CD4-positive, alpha-beta T cell treated with Interleukin-17A for 4 hours (primary cell): ENCODE data around the gene FAM24B.

Experiments used
- DNase-seq: peaks from one replicate; pipeline ENCODE4 v3.0.0-alpha.2; 2020; ENCODE audit warnings: mixed read lengths

The FAM24B gene

DNA sequence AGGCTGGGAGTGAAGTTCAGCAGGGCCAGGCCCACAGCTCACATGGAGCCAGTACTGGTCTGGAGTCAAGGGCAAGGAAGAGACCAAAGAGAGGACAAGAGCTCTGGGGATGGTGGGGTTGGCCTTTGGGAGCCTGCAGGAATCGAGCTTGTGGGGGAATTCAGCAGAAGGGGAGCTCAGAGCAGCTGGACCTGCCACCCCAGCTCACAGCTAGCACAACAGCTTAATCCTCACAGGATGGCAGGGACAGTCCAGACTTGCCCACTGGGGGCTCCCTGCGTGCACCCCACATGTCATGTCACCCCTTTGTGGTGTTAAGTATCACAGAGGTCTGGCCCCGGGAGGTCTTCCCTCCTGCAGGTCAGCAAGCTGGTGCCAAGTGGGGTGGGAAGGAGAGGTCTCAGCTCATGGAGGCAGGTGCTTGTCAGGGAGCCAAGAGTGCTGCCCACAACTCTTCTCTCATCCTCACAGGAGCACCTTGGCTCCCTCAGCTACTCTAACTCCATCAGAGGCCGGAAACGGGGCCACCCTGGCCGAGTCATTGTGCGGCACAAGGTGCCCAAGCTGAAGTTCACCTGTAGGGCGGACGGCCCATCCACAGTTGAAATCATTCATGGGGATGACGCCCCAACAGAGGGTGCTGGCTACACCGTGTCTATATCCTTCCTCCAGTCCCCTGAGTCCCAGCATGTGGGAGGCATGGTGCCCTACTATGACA, 56.2 kb downstream of the FAM24B start:
- no peak for DNase-seq

DNA sequence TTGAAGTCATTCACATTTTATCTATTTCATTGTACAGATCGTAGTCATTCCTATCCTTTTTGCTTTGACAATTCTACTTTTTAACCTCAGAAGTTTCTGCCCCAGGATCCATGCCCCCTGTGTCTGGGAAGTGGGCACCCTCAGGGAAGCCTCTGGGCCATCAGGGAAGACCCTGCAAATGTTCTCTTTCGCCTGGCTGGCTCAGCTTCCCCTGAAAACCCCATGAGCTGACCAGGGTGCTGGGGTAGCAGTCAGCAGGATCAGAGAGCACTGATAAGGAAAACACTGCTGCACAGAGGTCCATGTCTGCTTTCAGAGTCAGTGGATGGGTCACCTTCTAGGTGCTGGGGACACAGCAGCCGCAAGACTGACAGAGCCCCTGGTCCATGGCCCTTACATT, 57.6 kb downstream of the FAM24B start:
- DNase-seq: no peak

DNA sequence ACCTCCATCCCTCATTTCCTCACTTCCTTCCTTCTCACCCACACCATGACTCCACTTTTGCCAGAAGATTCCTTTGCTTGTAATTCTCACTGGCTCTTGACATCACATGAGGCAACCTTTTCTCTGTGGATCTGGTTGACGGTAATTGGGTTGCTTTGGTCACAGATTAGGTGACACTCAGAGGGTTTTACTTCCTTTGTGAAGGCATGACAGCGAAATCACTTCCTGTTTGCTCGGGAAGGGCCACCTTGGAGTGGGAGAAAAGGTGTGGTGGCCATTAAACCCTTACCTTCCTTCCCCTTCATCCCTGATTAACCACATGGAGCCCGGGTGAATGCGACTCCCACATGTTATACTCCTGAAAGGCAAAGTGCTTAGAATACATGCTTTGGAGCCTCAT, 63.9 kb downstream of the FAM24B start:
- DNase-seq: no peak

DNA sequence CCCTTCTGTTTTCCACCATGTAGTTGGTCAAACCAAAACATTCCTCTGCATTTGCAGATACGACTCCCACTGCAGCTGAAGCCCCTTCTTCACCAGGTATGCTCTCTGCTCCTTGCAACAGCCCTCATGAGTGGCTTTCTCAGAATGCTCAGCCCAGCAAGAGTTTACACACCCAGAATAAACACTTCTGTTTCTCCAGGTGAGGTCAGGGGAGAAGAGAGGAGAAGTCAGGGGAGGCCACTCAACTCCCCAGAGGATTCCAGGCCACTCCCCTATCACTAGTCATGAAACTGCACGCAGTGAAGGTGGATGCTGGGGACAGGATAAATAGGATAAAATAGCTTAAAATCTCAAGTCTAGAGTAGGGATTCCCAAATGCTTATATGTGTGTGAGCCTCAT, 64.9 kb downstream of the FAM24B start:
- no peak for DNase-seq

DNA sequence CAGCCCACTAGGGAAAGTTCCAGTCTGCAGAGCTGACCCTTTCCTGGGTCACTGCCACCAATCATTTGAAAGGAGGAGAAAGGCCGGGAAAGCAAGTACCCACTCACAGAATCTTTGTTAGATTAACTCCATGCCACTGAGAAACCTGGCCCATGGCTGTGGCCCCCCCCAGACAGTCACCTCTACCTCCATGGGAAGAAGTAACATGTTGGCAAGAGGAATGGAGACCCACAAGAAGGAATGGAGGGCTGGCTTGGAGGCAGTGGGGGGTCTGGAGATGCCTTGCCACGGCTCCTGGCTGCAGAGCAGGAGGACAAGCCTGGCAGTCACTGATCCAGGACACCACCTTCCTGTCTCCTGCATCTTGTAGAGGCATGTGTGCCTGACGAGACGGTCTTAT, 66.6 kb downstream of the FAM24B start:
- DNase-seq: no peak

DNA sequence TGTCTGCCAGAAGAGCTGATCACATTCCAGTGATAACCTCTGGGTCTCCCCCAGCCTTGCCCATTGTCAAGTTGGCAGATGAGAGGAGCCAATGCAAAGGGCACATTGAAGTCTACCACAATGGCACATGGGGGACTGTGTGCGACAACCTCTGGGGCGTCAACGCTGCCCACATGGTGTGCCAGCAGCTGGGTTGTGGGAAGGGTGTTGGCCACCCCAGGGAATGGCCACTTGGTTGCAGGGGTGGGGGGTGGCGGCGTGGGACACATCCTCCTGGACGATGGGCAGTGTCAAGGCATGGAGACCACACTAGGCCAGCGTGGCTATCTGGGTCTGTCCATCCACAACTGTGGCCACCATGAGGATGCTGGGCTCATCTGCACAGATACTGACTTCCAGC, 77.1 kb downstream of the FAM24B start:
- DNase-seq: no peak
